Mammary epithelial cell (primary cell): ENCODE results near the gene CAAP1.

Experiments
- CTCF ChIP-seq, 2 donors: IDR thresholded peaks in 1 of 2; conservative IDR thresholded peaks in 1 of 2; 2 replicates each; pipeline ENCODE4 v1.5.1; 2011 to 2012; ENCODE audit warnings: inconsistent platforms in 2 of 2, low read length in 2 of 2, mild to moderate bottlenecking in 2 of 2, control low read depth in 1 of 2, low read depth in 1 of 2; ENCODE audit not compliant: insufficient read depth in 1 of 2; ENCODE audit errors: extremely low read depth in 1 of 2
- EZH2 ChIP-seq: IDR thresholded peaks from 2 replicates; pipeline ENCODE4 v1.6.1; 2012; ENCODE audit warnings: low read length, inconsistent platforms, borderline replicate concordance

- no peak for TF ChIP-seq CTCF (conservative IDR thresholded peaks at IDR 0.05 in 1 of 2, IDR thresholded peaks at IDR 0.05 in 1 of 2; ENCODE audit: extremely low read depth in 1 of 2, insufficient read depth in 1 of 2, low read depth in 1 of 2, low read length in 2 of 2)
- no peak for TF ChIP-seq EZH2
These were observed 58.8 kb downstream of the CAAP1 start for GRCh38 chr9:26833792-26834191.
